Thoracic aorta (tissue), 2 donors: Measurements from ENCODE around the gene CDAN1. TPM values are rescaled to one million over a fixed set of nuclear protein-coding genes. Genes with fewer than 3 reads are reported as not detected.

Experiments
- ATAC-seq: fragments of 150-250 bp; one replicate; pipeline ENCODE4 v1.8.0; 2017; ENCODE audit warnings: low read depth; ENCODE audit not compliant: insufficient number of reproducible peaks, low FRiP score
- DNase-seq: peaks from one replicate; pipeline ENCODE4 v3.0.0-alpha.2; 2020; ENCODE audit warnings: low spot score
- H3K27ac ChIP-seq, 2 donors: fragments of 200-600 bp; sonication (generic); 1 replicate in 1 of 2; 2 replicates in 1 of 2; pipeline ENCODE4 v1.5.1; 2016; ENCODE audit warnings: mild to moderate bottlenecking in 2 of 2, moderate library complexity in 2 of 2
- H3K27me3 ChIP-seq: fragments of 200-600 bp; sonication (generic); replicated peaks from 2 replicates; pipeline ENCODE4 v1.6.0; 2016; ENCODE audit warnings: mild to moderate bottlenecking; ENCODE audit not compliant: insufficient read depth
- H3K36me3 ChIP-seq: fragments of 200-600 bp; sonication (generic); one replicate; pipeline ENCODE4 v1.5.1; 2016
- H3K4me1 ChIP-seq, 2 donors: fragments of 200-600 bp; sonication (generic); 1 replicate in 1 of 2; 2 replicates in 1 of 2; pipeline versions ENCODE4 v1.5.1 to v1.6.0; 2016; ENCODE audit warnings: low read depth in 2 of 2, mild to moderate bottlenecking in 1 of 2; ENCODE audit not compliant: control insufficient read depth in 1 of 2
- H3K4me3 ChIP-seq: fragments of 200-600 bp; sonication (generic); 2 replicates; pipeline ENCODE4 v1.5.1; 2016; ENCODE audit warnings: mild to moderate bottlenecking
- H3K9me3 ChIP-seq: fragments of 200-600 bp; sonication (generic); 2 replicates; pipeline ENCODE4 v1.5.1; 2016
- total RNA-seq, 2 donors: library from RNA; depleted of rRNA; stranded (reverse); fragments of >200 nt; gene quantifications; one replicate each; pipeline versions ENCODE4 v1.1.0 to v1.2.3, GENCODE V29; 2016
- TF ChIP-seq, protein P1 (sequence below): fragments of 200-600 bp; sonication (generic); IDR thresholded peaks from one replicate; pipeline ENCODE4 v1.5.1; 2019; ENCODE audit warnings: antibody characterized with exemption

Gene CDAN1, protein sequence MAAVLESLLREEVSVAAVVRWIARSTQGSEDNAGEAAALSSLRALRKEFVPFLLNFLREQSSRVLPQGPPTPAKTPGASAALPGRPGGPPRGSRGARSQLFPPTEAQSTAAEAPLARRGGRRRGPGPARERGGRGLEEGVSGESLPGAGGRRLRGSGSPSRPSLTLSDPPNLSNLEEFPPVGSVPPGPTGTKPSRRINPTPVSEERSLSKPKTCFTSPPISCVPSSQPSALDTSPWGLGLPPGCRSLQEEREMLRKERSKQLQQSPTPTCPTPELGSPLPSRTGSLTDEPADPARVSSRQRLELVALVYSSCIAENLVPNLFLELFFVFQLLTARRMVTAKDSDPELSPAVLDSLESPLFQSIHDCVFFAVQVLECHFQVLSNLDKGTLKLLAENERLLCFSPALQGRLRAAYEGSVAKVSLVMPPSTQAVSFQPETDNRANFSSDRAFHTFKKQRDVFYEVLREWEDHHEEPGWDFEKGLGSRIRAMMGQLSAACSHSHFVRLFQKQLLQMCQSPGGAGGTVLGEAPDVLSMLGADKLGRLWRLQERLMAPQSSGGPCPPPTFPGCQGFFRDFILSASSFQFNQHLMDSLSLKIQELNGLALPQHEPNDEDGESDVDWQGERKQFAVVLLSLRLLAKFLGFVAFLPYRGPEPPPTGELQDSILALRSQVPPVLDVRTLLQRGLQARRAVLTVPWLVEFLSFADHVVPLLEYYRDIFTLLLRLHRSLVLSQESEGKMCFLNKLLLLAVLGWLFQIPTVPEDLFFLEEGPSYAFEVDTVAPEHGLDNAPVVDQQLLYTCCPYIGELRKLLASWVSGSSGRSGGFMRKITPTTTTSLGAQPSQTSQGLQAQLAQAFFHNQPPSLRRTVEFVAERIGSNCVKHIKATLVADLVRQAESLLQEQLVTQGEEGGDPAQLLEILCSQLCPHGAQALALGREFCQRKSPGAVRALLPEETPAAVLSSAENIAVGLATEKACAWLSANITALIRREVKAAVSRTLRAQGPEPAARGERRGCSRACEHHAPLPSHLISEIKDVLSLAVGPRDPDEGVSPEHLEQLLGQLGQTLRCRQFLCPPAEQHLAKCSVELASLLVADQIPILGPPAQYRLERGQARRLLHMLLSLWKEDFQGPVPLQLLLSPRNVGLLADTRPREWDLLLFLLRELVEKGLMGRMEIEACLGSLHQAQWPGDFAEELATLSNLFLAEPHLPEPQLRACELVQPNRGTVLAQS
- 10 to 100 TPM; 16.2 to 19.1 TPM for total RNA-seq

DNA sequence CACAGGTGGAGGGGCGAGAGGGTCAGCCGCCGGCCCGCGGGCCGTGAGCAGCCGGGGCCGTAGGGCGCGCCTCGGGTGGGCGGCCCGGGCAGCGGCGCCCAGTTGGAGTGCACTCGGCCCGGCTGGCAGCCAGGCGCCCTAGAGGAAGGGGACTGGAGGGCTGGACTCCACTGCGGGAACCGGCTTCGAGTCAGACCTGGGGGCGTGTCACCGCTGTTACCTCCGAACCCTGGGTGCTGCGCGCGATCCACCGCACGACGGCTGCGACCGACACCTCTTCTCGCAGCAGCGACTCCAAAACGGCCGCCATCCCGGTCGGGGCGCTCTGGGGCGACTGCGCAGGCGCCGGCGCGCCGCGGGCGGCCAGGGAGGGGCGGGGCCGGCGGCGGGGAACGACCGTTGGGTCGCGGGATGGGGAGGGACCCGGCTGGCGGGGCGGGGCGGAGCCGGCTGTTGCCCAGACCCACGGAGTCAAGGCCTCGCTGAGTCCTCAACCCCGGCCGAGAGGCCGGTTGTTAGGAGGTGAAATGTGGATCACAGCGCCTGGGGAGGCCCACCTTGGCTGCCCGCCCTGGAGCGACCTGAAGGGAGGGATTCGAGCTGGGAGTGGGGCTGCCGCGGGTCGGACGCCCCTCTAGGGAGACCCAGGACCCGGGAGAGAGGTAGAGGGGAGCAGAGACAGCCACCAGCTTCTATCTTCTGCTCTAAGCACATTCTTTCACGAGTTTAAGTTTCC lies at the start of gene CDAN1:
Gene CDAN1 (minus strand): TSS at position 336 of the 736 bp plus-strand sequence. CDS start 26 bp downstream, at position 310.
- Histone ChIP-seq H3K4me3 (peak within 1 kb of the TSS; percentile 96), H3K4me1 (peaks cover 0 to 30% of the 10 kb centered on the region in 2 donors), H3K27ac (peak within 1 kb of the TSS; percentile 89 to 90), H3K9me3 (no peaks in the 10 kb centered on the region), H3K36me3 (peaks cover 23% of the 10 kb centered on the region), H3K27me3 (no peaks in the 10 kb centered on the region)
- peak; percentile 60 for DNase-seq
- TF ChIP-seq, protein P1, sequence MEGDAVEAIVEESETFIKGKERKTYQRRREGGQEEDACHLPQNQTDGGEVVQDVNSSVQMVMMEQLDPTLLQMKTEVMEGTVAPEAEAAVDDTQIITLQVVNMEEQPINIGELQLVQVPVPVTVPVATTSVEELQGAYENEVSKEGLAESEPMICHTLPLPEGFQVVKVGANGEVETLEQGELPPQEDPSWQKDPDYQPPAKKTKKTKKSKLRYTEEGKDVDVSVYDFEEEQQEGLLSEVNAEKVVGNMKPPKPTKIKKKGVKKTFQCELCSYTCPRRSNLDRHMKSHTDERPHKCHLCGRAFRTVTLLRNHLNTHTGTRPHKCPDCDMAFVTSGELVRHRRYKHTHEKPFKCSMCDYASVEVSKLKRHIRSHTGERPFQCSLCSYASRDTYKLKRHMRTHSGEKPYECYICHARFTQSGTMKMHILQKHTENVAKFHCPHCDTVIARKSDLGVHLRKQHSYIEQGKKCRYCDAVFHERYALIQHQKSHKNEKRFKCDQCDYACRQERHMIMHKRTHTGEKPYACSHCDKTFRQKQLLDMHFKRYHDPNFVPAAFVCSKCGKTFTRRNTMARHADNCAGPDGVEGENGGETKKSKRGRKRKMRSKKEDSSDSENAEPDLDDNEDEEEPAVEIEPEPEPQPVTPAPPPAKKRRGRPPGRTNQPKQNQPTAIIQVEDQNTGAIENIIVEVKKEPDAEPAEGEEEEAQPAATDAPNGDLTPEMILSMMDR = no peak
- peak; percentile 96 for ATAC-seq

DNA sequence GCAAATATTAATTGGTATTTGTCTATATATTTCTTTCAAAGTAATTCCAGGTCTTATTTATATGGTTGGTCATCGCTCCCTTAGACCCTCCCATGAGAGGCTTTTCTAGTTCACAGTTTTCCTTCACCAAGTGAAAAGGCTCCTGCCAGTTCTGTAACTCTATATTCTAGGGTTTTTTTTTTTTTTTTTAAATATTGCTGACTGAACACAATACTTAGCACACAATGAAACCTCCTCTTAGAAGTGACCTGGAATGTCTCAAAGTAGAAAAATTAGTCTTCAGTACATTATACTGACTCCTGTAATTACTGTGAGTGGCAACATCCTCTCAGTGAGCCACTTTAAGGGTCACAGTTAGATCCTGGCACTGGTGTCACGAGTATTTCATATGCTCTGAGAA lies 48.6 kb upstream of the CDAN1 start:
- Histone ChIP-seq H3K27ac (no peak overlapping the region), H3K36me3 (peaks cover 3% of the 10 kb centered on the region), H3K27me3 (no peaks in the 10 kb centered on the region), H3K4me1 (peaks cover 0 to 5% of the 10 kb centered on the region in 2 donors), H3K9me3 (no peaks in the 10 kb centered on the region), H3K4me3 (no peak overlapping the region)
- ATAC-seq (no peak), DNase-seq (no peak)
- TF ChIP-seq, protein P1 = no peak

DNA sequence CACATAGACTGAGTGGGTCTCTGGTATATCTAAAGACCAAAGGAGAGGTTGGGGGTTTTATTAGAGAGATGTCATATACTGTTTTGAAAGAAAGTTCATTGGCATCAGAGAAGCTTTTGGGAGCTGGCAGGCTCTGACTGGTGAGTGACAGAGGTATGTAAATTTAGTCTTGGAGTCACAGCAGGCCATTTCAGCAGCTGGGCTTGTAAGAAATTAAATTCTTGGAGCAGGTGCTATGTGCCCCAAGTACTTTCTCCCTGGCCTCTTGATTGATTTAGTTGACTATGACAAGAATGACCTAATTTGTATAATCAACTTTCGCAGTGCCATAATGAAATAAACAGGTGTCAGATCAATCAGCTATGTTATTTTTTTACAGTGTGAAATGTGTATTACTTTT lies 47.8 kb upstream of the CDAN1 start:
- no peak overlapping the region for H3K27ac ChIP-seq
- no peaks in the 10 kb centered on the region for H3K27me3 ChIP-seq
- no peak overlapping the region for H3K4me3 ChIP-seq
- ATAC-seq (no peak), DNase-seq (no peak)
- TF ChIP-seq, protein P1 = no peak
- no peaks in the 10 kb centered on the region for H3K9me3 ChIP-seq
- peaks cover 0 to 7% of the 10 kb centered on the region in 2 donors for H3K4me1 ChIP-seq
- H3K36me3 ChIP-seq = peaks cover 3% of the 10 kb centered on the region

DNA sequence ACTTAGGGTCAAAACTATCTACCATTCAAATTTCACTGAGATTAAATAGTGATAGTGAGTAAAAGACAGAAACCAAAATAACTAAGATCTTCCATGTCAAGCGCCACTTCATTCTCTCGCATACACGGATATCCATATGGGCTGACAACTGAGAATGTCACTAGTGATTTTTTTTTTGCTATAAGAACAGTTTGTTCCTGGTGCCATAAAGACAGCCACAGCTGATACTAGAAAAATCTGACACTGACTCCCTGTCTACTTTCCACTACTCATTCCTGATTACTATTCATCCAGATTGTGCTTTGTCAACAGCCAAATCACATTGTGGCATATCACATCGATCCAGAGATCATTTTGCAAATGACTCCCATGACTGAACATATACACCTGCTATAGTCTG lies 45.8 kb upstream of the CDAN1 start:
- Histone ChIP-seq H3K36me3 (no peaks in the 10 kb centered on the region), H3K4me3 (no peak overlapping the region), H3K27me3 (no peaks in the 10 kb centered on the region), H3K27ac (no peak overlapping the region), H3K4me1 (peaks cover 5 to 7% of the 10 kb centered on the region in 2 donors), H3K9me3 (no peaks in the 10 kb centered on the region)
- TF ChIP-seq, protein P1 = no peak
- ATAC-seq (no peak), DNase-seq (no peak)
